Upper lobe of left lung (tissue), 4 donors: ENCODE results near the gene KLHL33.

Experiments used
- CTCF ChIP-seq, 6 experiments: fragments of 450-650 bp in 4 of 6; fragments of 200-600 bp in 2 of 6; sonication (generic) in 2 of 6; IDR thresholded peaks; one replicate each; pipeline ENCODE4 v1.5.1; 2016 to 2019; ENCODE audit warnings: antibody characterized with exemption in 6 of 6
- EP300 ChIP-seq, 4 donors: sonication (generic); formaldehyde crosslinking; IDR thresholded peaks; one replicate each; pipeline ENCODE4 v1.5.1; 2017; ENCODE audit warnings: antibody characterized with exemption in 4 of 4, control low read depth in 2 of 4
- POLR2A ChIP-seq, 4 donors: fragments of 450-650 bp; IDR thresholded peaks; one replicate each; pipeline ENCODE4 v1.5.1; 2016 to 2017; ENCODE audit warnings: antibody characterized with exemption in 4 of 4, mild to moderate bottlenecking in 2 of 4
- POLR2AphosphoS5 ChIP-seq, 2 donors: sonication (generic); formaldehyde crosslinking; IDR thresholded peaks; one replicate each; pipeline ENCODE4 v1.5.1; 2017; ENCODE audit warnings: antibody characterized with exemption in 2 of 2

GRCh38 chr14:20416223-20416622 is 19.7 kb downstream of the KLHL33 start:
- TF ChIP-seq POLR2A (IDR thresholded peaks at IDR 0.05) (no peak), CTCF (IDR thresholded peaks at IDR 0.05) (no peak), POLR2AphosphoS5 (IDR thresholded peaks at IDR 0.05) (no peak), EP300 (IDR thresholded peaks at IDR 0.05) (no peak)
